CD14-positive monocyte (primary cell): Measurements from ENCODE around the gene APBA2. TPM values are rescaled to one million over a fixed set of nuclear protein-coding genes. Genes with fewer than 3 reads are reported as not detected.

Experiments
- DNase-seq, 3 donors: peaks; one replicate each; pipeline ENCODE4 v3.0.0-alpha.2; 2011 to 2022
- H2AFZ ChIP-seq: 2 replicates; pipeline ENCODE4 v1.6.0; 2012; ENCODE audit warnings: mild to moderate bottlenecking, low read depth, low read length, inconsistent platforms; ENCODE audit not compliant: insufficient read depth, poor library complexity, severe bottlenecking
- H3K27ac ChIP-seq, 2 donors: 1 replicate in 1 of 2; 2 replicates in 1 of 2; pipeline ENCODE4 v1.5.1; 2012 to 2013; ENCODE audit warnings: low read length in 2 of 2, control low read depth in 1 of 2, inconsistent platforms in 1 of 2, low read depth in 1 of 2, mild to moderate bottlenecking in 1 of 2
- H3K27me3 ChIP-seq, 2 donors: one replicate each; pipeline versions ENCODE4 v1.6.0 to v1.6.1; 2011 to 2013; ENCODE audit warnings: low read length in 2 of 2; ENCODE audit not compliant: control insufficient read depth in 2 of 2, insufficient read depth in 2 of 2
- H3K36me3 ChIP-seq, 2 donors: replicated peaks in 1 of 2; 1 replicate in 1 of 2; 2 replicates in 1 of 2; pipeline versions ENCODE4 v1.5.1 to v1.6.1; 2012 to 2013; ENCODE audit warnings: low read length in 2 of 2, control low read depth in 1 of 2, inconsistent platforms in 1 of 2, mild to moderate bottlenecking in 1 of 2; ENCODE audit not compliant: insufficient read depth in 2 of 2, control insufficient read depth in 1 of 2
- H3K4me1 ChIP-seq, 2 donors: 1 replicate in 1 of 2; 2 replicates in 1 of 2; pipeline versions ENCODE4 v1.5.1 to v1.6.1; 2012 to 2013; ENCODE audit warnings: low read length in 2 of 2, control low read depth in 1 of 2, inconsistent platforms in 1 of 2, mild to moderate bottlenecking in 1 of 2, moderate library complexity in 1 of 2; ENCODE audit not compliant: insufficient read depth in 2 of 2, control insufficient read depth in 1 of 2
- H3K4me2 ChIP-seq: replicated peaks from 2 replicates; pipeline ENCODE3; 2012; ENCODE audit warnings: low read length, moderate library complexity, mild to moderate bottlenecking; ENCODE audit not compliant: poor library complexity, severe bottlenecking; ENCODE audit errors: extremely low read depth
- H3K4me3 ChIP-seq, 3 experiments: fragments of 200-600 bp in 1 of 3; sonication (generic) in 1 of 3; replicated peaks in 1 of 3; 1 replicate in 2 of 3; 2 replicates in 1 of 3; pipeline ENCODE4 v1.5.1; 2011 to 2013; ENCODE audit warnings: low read length in 3 of 3, mild to moderate bottlenecking in 3 of 3, control low read depth in 2 of 3, low read depth in 2 of 3, inconsistent platforms in 1 of 3, moderate library complexity in 1 of 3
- H3K79me2 ChIP-seq: 2 replicates; pipeline ENCODE4 v1.6.0; 2012; ENCODE audit warnings: mild to moderate bottlenecking, control low read depth, inconsistent platforms, low read length, moderate library complexity; ENCODE audit not compliant: insufficient read depth
- H3K9ac ChIP-seq: 2 replicates; pipeline ENCODE4 v1.6.0; 2017; ENCODE audit warnings: low read length, mild to moderate bottlenecking; ENCODE audit not compliant: insufficient read depth, poor library complexity, severe bottlenecking
- H3K9me3 ChIP-seq, 2 donors: replicated peaks in 1 of 2; 1 replicate in 1 of 2; 2 replicates in 1 of 2; pipeline versions ENCODE4 v1.5.1 to v1.6.1; 2012 to 2013; ENCODE audit warnings: low read length in 2 of 2, control low read depth in 1 of 2; ENCODE audit not compliant: control insufficient read depth in 1 of 2, insufficient read depth in 1 of 2
- H4K20me1 ChIP-seq: 2 replicates; pipeline ENCODE4 v1.6.0; 2012; ENCODE audit warnings: mild to moderate bottlenecking, low read length, control low read depth, moderate library complexity; ENCODE audit not compliant: insufficient read depth
- H3K27ac Mint-ChIP-seq, 7 donors: one replicate each; pipeline ENCODE4 v1.8.0; 2020; ENCODE audit warnings: mild to moderate bottlenecking in 7 of 7, mixed read lengths in 7 of 7, moderate library complexity in 6 of 7, inconsistent platforms in 2 of 7
- H3K27me3 Mint-ChIP-seq, 3 donors: one replicate each; pipeline ENCODE4 v1.8.0; 2021 to 2022; ENCODE audit warnings: low read depth in 3 of 3, mild to moderate bottlenecking in 3 of 3, mixed read lengths in 3 of 3, moderate library complexity in 3 of 3, inconsistent platforms in 1 of 3
- H3K36me3 Mint-ChIP-seq, 2 donors: one replicate each; pipeline ENCODE4 v1.8.0; 2020; ENCODE audit warnings: mixed read lengths in 2 of 2, inconsistent platforms in 1 of 2, mild to moderate bottlenecking in 1 of 2
- H3K4me1 Mint-ChIP-seq: one replicate; pipeline ENCODE4 v1.8.0; 2020; ENCODE audit warnings: mild to moderate bottlenecking, mixed read lengths
- H3K4me3 Mint-ChIP-seq, 2 donors: one replicate each; pipeline ENCODE4 v1.8.0; 2020; ENCODE audit warnings: mild to moderate bottlenecking in 2 of 2, mixed read lengths in 2 of 2, moderate library complexity in 1 of 2
- H3K9me3 Mint-ChIP-seq, 7 donors: one replicate each; pipeline ENCODE4 v1.8.0; 2020 to 2022; ENCODE audit warnings: mixed read lengths in 7 of 7, mild to moderate bottlenecking in 6 of 7, moderate library complexity in 6 of 7, inconsistent platforms in 2 of 7
- WGBS: methylation state at CpG from one replicate; pipeline ENCODE4 v1.1.5; 2013; ENCODE audit warnings: missing lambda C conversion rate; ENCODE audit not compliant: insufficient coverage; 5-methylcytosine and 5-hydroxymethylcytosine counted together
- intact Hi-C, 2 donors: fragments of 100-400 bp; cut with micrococcal nuclease; formaldehyde crosslinking; loops; one replicate each; pipeline versions ENCODE4 v1.15.0 to v1.15.1; 2023
- polyA plus RNA-seq, 3 donors: library from polyadenylated mRNA; depleted of rRNA in 1 of 3; unstranded in 2 of 3; stranded (reverse) in 1 of 3; fragments of 300-500 nt in 2 of 3; fragments of >200 nt in 1 of 3; fragmentation: Illumina TruSeq in 2 of 3; gene quantifications; 1 replicate in 2 of 3; 2 replicates in 1 of 3; pipeline ENCODE4 v1.2.3, GENCODE V29; 2012 to 2021
- TF ChIP-seq, protein P1 (sequence below): fragments of 200-600 bp; IDR thresholded peaks from one replicate; pipeline ENCODE4 v1.8.0; 2022; ENCODE audit warnings: antibody characterized with exemption, mild to moderate bottlenecking

APBA2 gene
- polyA plus RNA-seq, 3 donors: 0.30 TPM; not detected in 2

DNA sequence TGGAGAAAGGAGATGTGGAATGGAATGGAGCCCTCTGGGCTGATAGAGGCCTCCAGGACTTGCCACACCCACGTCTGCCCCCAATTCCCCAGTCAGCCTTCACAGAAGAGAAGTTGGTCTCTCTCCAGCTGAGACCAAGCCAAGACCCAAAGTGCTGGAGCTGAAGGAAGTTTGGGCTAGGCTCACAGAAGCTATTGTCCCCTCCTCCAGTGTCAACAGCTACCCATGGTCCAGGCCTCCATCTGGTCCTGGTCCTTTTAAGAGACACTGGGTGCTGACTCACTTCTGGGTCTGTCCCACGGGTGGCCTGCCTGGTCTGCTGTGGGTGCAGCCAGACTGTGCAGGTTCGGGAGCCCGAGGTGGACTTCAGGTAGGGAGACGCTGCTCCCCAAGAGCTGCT is 179.8 kb downstream of the APBA2 start:
- H3K36me3 Mint-ChIP-seq: no peaks in the 10 kb centered on the region
- no peaks in the 10 kb centered on the region for H3K36me3 ChIP-seq
- no peak overlapping the region for H2AFZ ChIP-seq
- no peak overlapping the region for H3K4me3 Mint-ChIP-seq
- H3K27me3 Mint-ChIP-seq: peaks cover 0 to 6% (median 0%) of the 10 kb centered on the region in 3 donors
- no peak overlapping the region for H3K27ac ChIP-seq
- no peaks in the 10 kb centered on the region for H4K20me1 ChIP-seq
- H3K4me3 ChIP-seq: no peak overlapping the region
- peaks cover 0 to 8% (median 0%) of the 10 kb centered on the region in 7 donors for H3K9me3 Mint-ChIP-seq
- TF ChIP-seq, protein P1, sequence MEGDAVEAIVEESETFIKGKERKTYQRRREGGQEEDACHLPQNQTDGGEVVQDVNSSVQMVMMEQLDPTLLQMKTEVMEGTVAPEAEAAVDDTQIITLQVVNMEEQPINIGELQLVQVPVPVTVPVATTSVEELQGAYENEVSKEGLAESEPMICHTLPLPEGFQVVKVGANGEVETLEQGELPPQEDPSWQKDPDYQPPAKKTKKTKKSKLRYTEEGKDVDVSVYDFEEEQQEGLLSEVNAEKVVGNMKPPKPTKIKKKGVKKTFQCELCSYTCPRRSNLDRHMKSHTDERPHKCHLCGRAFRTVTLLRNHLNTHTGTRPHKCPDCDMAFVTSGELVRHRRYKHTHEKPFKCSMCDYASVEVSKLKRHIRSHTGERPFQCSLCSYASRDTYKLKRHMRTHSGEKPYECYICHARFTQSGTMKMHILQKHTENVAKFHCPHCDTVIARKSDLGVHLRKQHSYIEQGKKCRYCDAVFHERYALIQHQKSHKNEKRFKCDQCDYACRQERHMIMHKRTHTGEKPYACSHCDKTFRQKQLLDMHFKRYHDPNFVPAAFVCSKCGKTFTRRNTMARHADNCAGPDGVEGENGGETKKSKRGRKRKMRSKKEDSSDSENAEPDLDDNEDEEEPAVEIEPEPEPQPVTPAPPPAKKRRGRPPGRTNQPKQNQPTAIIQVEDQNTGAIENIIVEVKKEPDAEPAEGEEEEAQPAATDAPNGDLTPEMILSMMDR: no peak
- no peaks in the 10 kb centered on the region for H3K4me1 Mint-ChIP-seq
- intact Hi-C loops: no loop called here
- WGBS: 100% methylated on average over 1 of the region's 5 CpGs
- no peak overlapping the region for H3K9ac ChIP-seq
- peaks cover 0 to 3% of the 10 kb centered on the region in 2 donors for H3K9me3 ChIP-seq
- H3K27me3 ChIP-seq: no peaks in the 10 kb centered on the region
- DNase-seq: no peak
- H3K79me2 ChIP-seq: no peaks in the 10 kb centered on the region
- no peaks in the 10 kb centered on the region for H3K4me1 ChIP-seq
- no peak overlapping the region for H3K27ac Mint-ChIP-seq
- H3K4me2 ChIP-seq: no peak overlapping the region

DNA sequence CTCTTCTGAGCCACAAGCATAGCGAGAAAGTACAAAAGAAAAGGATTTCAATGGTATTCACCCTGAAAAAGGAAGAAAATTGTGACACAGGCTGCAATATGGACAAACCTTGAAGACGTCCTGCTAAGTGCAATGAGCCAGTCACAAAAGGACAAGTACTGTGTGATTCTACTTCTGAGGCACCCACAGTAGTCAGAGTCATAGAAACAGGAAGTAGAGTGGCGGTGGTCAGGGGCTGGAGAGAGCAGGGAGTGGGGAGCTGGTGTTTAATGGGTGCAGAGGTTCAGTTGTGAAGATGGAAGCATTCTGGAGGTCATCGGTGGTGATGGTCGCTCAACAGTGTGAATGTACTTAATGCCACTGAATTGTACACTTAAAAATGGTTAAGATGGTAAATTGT is 180.5 kb downstream of the APBA2 start:
- Mint-ChIP-seq H3K4me3 (no peak overlapping the region), H3K4me1 (no peaks in the 10 kb centered on the region), H3K9me3 (peaks cover 0 to 8% (median 0%) of the 10 kb centered on the region in 7 donors), H3K27ac (no peak overlapping the region), H3K27me3 (peaks cover 0 to 6% (median 0%) of the 10 kb centered on the region in 3 donors), H3K36me3 (no peaks in the 10 kb centered on the region)
- no peak overlapping the region for H3K27ac ChIP-seq
- TF ChIP-seq, protein P1: no peak
- H3K9ac ChIP-seq: no peak overlapping the region
- no peak overlapping the region for H3K4me3 ChIP-seq
- H3K36me3 ChIP-seq: no peaks in the 10 kb centered on the region
- intact Hi-C loops: no loop called here
- H3K4me2 ChIP-seq: no peak overlapping the region
- H2AFZ ChIP-seq: no peak overlapping the region
- no peak for DNase-seq
- H3K9me3 ChIP-seq: peaks cover 0 to 3% of the 10 kb centered on the region in 2 donors
- H4K20me1 ChIP-seq: no peaks in the 10 kb centered on the region
- no peaks in the 10 kb centered on the region for H3K27me3 ChIP-seq
- WGBS: 74% methylated on average over 3 of the region's 5 CpGs
- H3K4me1 ChIP-seq: no peaks in the 10 kb centered on the region
- H3K79me2 ChIP-seq: no peaks in the 10 kb centered on the region
